ENCODE results near the gene PSMB2. TPM values are rescaled to one million over a fixed set of nuclear protein-coding genes. Genes with fewer than 3 reads are reported as not detected.
A peak's percentile ranks its signal among the peaks of the same experiment; 100 is the strongest.

The PSMB2 gene
- total and polyA plus RNA-seq, 2 of the 8 experiments (the other 6 are each of a cell fraction or from before 2014, with no cell fraction given): 91.4 to 101 TPM

GRCh38 chr1:35557611-35558373 is 83.5 kb downstream of the PSMB2 start, which contains the start of gene NCDN (continued):
- TF ChIP-seq KDM4A (IDR thresholded peaks at IDR 0.05; ENCODE audit: low read depth, low read length, severe bottlenecking) (peak; percentile 62), SP4 (IDR thresholded peaks at IDR 0.05; ENCODE audit: low read length) (no peak; the same call in 1 of the 2 replicates), POLR2A (IDR thresholded peaks at IDR 0.05; ENCODE audit: control extremely low read depth in 1 of 2, low read depth in 2 of 2, low read length in 2 of 2) (peak in 1 of 2 experiments; percentile 30; a peak in 1 of 3 replicates)

Measured in H1 (cell line).